NCI-H2196 (cell line): ENCODE measurements around the gene CHRNE.
A peak's percentile ranks its signal among the peaks of the same experiment; 100 is the strongest.
"Not testable (repeated sequence)": the region's sequence is repeated elsewhere in the genome, so short reads cannot be mapped to it uniquely, and the experiment has no call there.

ENCODE experiments used
- DNase-seq: peaks from one replicate; lab custom pipeline; 2025; ENCODE audit not compliant: unreplicated experiment; lab: John Stamatoyannopoulos, UW

Gene CHRNE

GRCh38 chr17:4857347-4857746 lies 45.6 kb downstream of the CHRNE start:
- not testable (repeated sequence) for DNase-seq

GRCh38 chr17:4856937-4857314 lies 46.0 kb downstream of the CHRNE start:
- DNase-seq: no peak

GRCh38 chr17:4856271-4856936 lies 46.5 kb downstream of the CHRNE start:
- DNase-seq: no peak

GRCh38 chr17:4854111-4854681 lies 48.7 kb downstream of the CHRNE start:
- DNase-seq: no peak

- DNase-seq: no peak
These were observed 49.7 kb downstream of the CHRNE start for GRCh38 chr17:4853208-4853671.

- DNase-seq: peak; percentile 4
These were observed 50.2 kb downstream of the CHRNE start for GRCh38 chr17:4852567-4853207.

- DNase-seq: no peak
These were observed 51.8 kb downstream of the CHRNE start for GRCh38 chr17:4851084-4851483.

- no peak for DNase-seq
These were observed 52.7 kb downstream of the CHRNE start for GRCh38 chr17:4850246-4850645.

- DNase-seq: no peak
These were observed 53.8 kb downstream of the CHRNE start for GRCh38 chr17:4849011-4849536.
